Measurements from ENCODE around the gene METRNL.

DNA sequence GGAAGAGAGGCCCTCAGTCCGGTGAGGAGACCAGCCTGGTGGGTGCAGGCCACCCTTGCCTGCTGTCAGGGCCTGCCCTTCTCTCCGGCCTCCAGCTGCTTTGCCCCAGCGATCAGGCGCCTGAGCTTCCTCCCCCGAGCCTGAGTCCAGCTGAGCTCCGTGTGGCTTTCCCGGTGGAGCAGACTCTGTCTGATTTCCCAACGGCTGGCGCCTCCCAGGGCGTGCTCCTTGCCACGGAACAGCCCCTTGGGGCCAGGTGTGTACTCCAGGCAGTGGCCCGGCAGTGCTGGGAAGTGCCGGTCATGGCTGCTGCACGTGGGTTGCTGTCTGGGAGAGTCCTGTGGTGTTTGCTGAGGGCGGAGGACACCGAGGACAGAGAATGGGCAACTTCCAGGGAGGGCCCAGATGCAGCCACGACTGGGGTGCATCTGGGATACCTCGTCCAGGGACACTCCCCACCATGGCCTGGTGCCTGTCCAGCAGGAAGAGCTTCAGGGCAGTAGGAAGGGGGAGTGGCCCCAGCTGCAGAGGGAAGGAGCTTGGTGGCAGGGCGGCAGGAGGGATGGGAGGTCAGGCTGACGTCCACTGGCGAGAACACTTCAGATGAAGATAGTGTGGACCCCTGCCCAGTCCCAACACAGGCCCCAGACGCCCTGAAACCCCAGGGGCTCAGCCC, 22.5 kb downstream of the METRNL start:
- no peak for TF ChIP-seq CTCF (IDR thresholded peaks at IDR 0.05)
- no peak for TF ChIP-seq ZFX (IDR thresholded peaks at IDR 0.05; ENCODE audit: borderline replicate concordance)

All from 22Rv1 (cell line).